ENCODE results near the gene RPS24.

RPS24 gene

GRCh38 chr10:78078539-78079330 lies 45.1 kb downstream of the RPS24 start:
- in situ Hi-C loops (cut with MboI; ENCODE audit: low sequenced_read_pairs): no loop called here

GRCh38 chr10:78079411-78079810 lies 45.7 kb downstream of the RPS24 start:
- in situ Hi-C loops (cut with MboI; ENCODE audit: low sequenced_read_pairs): no loop called here

- in situ Hi-C loops (cut with MboI; ENCODE audit: low sequenced_read_pairs): no loop called here
Measured at GRCh38 chr10:78081292-78081691, 47.6 kb downstream of the RPS24 start.

- in situ Hi-C loops (cut with MboI; ENCODE audit: low sequenced_read_pairs): no loop called here
Measured at GRCh38 chr10:78082636-78083035, 49.0 kb downstream of the RPS24 start.

Data from HL-60/S4 treated with phorbol 12-myristate 13-acetate at 8.2 ng/mL for 4 days and 3 days (cell line).